Adipocyte (in vitro differentiated cells): ENCODE results near the gene CCDC88B.

ENCODE experiments used
- DNase-seq: peaks from one replicate; pipeline ENCODE4 v3.0.0-alpha.2; 2015; ENCODE audit warnings: low read depth
- H3K27me3 ChIP-seq: replicated peaks from 2 replicates; pipeline ENCODE4 v1.7.0; 2013; ENCODE audit warnings: mild to moderate bottlenecking, low read length, moderate library complexity; ENCODE audit not compliant: control insufficient read depth, insufficient read depth
- H3K36me3 ChIP-seq: 2 replicates; pipeline ENCODE4 v1.7.0; 2013; ENCODE audit warnings: low read length, mild to moderate bottlenecking, moderate library complexity; ENCODE audit not compliant: control insufficient read depth, insufficient read depth, severe bottlenecking
- H3K4me1 ChIP-seq: 2 replicates; pipeline ENCODE4 v1.7.0; 2013; ENCODE audit warnings: mild to moderate bottlenecking, low read length, moderate library complexity; ENCODE audit not compliant: control insufficient read depth, insufficient read depth
- H3K4me3 ChIP-seq: 2 replicates; pipeline ENCODE4 v1.7.0; 2013; ENCODE audit warnings: mild to moderate bottlenecking, low read length, moderate library complexity
- H3K9ac ChIP-seq: 2 replicates; pipeline ENCODE4 v1.7.0; 2013; ENCODE audit warnings: mild to moderate bottlenecking, low read length, moderate library complexity
- H3K9me3 ChIP-seq: 2 replicates; pipeline ENCODE4 v1.7.0; 2013; ENCODE audit warnings: mild to moderate bottlenecking, low read length, moderate library complexity; ENCODE audit not compliant: control insufficient read depth

Gene CCDC88B

DNA sequence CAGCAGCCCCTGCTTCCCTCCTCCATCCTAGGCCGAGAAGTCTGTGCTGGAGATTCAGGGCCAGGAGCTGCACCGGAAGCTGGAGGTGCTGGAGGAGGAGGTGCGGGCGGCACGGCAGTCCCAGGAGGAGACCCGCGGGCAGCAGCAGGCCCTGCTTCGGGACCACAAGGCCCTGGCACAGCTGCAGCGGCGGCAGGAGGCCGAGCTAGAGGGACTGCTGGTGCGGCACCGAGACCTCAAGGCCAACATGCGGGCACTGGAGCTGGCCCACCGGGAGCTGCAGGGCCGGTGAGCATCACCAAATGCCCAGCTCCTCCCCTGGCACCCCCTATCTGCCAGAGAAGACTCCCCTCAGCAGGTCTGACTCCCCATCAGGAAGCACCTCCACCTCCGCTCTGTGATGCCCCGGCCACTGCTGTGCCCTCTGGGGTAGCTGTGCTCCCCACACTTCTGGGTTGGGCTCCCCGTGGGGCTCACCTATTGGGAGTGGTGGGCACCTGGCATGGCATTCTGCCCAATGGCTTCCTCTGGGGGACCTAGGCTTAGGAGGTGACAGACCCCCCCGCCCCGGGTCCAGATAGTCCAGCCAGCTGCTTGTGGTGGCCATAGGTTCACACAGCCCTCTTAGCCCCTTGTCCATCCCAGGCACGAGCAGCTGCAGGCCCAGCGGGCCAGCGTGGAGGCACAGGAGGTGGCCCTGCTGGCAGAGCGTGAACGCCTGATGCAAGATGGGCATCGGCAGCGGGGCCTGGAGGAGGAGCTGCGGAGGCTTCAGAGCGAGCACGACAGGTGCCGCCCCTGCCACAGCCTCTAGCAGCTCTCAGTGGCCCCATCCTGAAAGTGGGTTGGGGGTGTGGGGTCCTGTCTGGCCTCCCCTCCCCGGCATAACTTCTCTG, 12.3 kb downstream of the CCDC88B start:
- H3K36me3 ChIP-seq = no peaks in the 10 kb centered on the region
- no peak overlapping the region for H3K9ac ChIP-seq
- H3K9me3 ChIP-seq = no peaks in the 10 kb centered on the region
- no peaks in the 10 kb centered on the region for H3K27me3 ChIP-seq
- peaks cover 7% of the 10 kb centered on the region for H3K4me1 ChIP-seq
- DNase-seq = no peak
- H3K4me3 ChIP-seq = no peak overlapping the region

DNA sequence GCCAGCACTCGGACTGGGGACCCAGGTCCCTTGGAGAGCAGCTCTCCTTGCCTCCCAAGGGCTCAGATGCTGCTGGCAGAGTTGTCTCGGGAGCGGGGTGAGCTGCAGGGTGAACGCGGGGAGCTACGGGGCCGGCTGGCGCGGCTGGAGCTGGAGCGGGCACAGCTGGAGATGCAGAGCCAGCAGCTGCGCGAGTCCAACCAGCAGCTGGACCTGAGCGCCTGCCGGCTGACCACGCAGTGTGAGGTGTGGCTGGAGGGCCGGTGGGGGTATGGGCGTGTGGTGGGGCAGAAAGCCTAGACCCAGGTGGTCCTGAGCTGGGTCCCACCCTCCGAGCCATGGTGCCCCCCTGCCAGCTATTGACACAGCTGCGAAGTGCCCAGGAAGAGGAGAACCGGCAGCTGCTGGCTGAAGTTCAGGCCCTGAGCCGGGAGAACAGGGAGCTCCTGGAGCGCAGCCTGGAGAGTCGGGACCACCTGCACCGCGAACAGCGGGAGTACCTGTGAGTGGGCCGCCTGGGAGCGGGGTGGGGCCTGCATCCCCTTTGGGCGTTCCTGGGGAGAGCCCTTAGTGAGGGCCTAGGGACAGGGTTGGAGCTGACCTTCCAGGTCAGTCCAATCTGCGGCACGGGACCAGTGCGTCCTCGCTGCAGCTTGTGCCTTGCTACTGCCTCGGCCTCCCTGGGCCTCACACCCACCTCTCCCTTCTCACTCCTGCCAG, 13.2 kb downstream of the CCDC88B start:
- Histone ChIP-seq H3K36me3 (no peaks in the 10 kb centered on the region), H3K9me3 (no peaks in the 10 kb centered on the region), H3K4me3 (no peak overlapping the region), H3K9ac (no peak overlapping the region), H3K4me1 (peaks cover 12% of the 10 kb centered on the region), H3K27me3 (no peaks in the 10 kb centered on the region)
- no peak for DNase-seq

DNA sequence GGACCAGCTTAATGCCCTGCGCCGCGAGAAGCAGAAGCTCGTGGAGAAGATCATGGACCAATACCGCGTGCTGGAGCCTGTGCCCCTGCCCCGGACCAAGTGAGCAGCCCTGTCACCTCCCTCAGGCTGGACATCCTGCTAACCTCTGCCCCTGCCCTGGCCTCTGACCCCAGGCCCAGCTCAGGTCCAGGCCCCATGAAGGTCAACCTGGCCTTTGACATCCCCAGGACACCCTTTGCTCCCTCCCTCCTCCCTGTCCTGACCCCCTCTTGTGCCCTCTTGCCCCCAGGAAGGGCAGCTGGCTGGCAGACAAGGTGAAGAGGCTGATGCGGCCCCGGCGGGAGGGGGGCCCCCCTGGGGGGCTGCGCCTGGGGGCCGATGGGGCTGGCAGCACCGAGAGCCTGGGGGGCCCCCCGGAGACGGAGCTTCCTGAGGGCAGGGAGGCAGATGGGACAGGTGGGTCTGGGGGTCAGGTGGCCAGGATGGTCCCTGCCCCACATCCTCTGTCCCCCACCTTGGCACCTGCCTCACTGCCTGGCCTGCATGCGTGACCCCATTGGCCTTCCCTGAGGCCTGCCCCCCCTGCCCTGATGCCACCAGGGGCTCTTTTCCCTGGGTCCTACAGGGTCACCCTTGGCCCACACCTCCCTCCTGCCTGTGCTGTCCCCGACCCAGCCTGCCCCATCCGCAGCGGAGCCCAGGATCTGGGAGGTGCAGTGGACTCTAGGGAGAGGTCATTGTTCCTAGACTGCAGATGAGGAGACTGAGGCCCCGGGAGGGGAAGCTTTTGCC, 13.9 kb downstream of the CCDC88B start:
- no peaks in the 10 kb centered on the region for H3K9me3 ChIP-seq
- H3K9ac ChIP-seq = no peak overlapping the region
- H3K4me3 ChIP-seq = no peak overlapping the region
- DNase-seq = no peak
- no peaks in the 10 kb centered on the region for H3K27me3 ChIP-seq
- no peaks in the 10 kb centered on the region for H3K36me3 ChIP-seq
- H3K4me1 ChIP-seq = peaks cover 19% of the 10 kb centered on the region

DNA sequence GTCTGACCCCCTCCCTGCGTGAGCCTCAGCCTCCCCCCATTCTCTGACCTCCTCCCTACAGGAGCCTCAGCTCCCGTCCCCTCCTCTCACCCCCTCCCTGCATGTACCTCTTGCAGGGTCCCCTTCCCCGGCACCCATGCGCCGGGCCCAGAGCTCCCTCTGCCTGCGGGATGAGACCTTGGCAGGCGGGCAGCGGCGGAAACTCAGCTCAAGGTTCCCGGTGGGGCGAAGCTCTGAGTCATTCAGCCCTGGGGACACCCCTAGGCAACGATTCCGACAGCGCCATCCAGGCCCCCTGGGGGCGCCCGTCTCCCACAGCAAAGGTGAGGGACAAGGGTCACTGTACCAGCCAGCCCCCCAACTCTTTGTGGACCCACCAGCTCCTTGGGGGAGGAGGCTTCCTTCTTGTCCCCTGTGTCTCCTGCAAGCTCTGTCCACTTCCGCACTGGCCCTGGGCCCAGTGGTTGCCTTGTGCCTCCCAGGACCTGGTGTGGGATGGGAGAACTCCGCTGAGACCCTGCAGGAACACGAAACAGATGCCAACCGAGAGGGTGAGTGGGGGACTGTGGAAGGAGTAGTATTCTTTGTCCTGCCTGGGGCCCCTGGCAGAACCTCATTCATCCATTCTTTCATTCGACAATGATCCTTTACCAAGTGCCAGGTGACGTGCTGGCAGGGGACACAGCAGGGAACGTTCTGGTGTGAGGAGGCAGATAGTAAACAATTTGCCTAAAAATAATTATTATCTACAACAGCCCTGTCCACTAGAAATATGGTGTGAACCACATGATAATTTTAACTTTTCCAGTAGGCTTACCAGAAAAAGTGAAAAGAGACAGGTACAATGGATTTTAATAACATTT, 15.3 kb downstream of the CCDC88B start:
- Histone ChIP-seq H3K4me3 (peak overlapping the region; percentile 71), H3K4me1 (peaks cover 28% of the 10 kb centered on the region), H3K9ac (peak overlapping the region; percentile 77), H3K27me3 (no peaks in the 10 kb centered on the region), H3K36me3 (no peaks in the 10 kb centered on the region), H3K9me3 (no peaks in the 10 kb centered on the region)
- peak; percentile 87 for DNase-seq

DNA sequence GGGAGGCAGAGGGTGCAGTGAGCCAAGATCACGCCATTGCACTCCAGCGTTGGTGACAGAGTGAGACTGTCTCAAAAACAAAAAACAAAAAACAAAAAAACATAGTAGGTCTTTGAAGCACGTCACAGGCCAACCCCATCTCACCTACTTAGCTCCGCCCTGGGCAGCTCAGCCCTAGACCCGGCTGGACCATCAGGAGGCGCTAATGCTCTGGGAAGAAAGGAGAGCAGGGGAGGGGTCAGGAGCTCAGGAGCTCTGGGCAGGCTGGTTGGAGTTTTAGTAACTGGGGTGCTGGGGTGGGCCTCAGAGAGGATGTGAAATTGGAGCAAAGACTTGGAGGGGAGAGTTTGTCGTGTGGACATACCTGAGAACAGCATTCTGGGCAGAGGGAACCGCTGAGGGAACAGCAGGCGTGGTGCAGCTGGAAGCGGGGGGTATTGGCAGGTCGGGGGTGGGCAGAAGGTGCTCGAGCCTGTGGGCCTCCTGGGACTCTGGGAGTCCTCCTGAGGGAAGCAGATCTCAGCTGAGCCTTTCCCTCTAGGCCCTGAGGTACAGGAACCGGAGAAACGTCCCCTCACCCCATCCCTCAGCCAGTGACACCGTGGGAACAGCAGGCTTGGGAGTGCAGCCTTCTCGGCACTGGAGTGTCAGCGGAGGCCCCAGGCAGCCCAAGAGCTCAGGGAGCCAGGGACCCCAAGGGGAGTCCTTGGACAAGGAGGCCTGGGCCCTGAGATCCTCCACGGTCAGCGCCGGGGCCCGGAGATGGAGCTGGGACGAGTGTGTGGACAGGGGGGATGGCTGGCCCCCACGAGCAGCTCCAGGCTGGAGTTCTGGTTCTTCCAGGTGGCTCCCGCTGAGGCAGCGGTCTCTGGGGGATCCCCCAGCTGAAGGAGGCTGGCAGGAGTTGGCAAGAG, 16.8 kb downstream of the CCDC88B start:
- Histone ChIP-seq H3K27me3 (no peaks in the 10 kb centered on the region), H3K4me1 (peaks cover 37% of the 10 kb centered on the region), H3K9ac (no peak overlapping the region), H3K9me3 (no peaks in the 10 kb centered on the region), H3K4me3 (no peak overlapping the region), H3K36me3 (peaks cover 10% of the 10 kb centered on the region)
- peak; percentile 52 for DNase-seq

DNA sequence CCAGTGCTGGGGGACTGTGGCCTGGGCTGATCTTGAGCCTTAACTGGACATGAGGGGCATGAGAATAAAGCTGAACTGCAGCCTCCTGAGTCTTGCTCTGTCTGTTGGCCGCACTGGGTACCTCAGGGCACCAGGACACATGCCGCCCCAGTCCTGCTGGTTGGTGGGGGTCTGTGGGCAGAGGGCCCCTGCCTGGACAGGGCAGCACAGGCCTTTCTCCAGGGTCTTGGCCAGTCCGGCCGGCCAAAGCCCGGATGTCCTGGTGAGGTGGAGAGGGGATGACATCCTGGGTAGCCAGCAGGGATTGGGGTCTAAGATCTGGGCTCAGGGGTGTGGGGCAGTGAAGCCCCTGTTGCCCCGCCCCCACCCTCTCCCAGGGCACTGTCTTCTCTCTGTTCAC, 17.4 kb downstream of the CCDC88B start:
- Histone ChIP-seq H3K36me3 (peaks cover 17% of the 10 kb centered on the region), H3K9ac (no peak overlapping the region), H3K9me3 (no peaks in the 10 kb centered on the region), H3K4me3 (no peak overlapping the region), H3K27me3 (no peaks in the 10 kb centered on the region), H3K4me1 (peaks cover 37% of the 10 kb centered on the region)
- DNase-seq = no peak

DNA sequence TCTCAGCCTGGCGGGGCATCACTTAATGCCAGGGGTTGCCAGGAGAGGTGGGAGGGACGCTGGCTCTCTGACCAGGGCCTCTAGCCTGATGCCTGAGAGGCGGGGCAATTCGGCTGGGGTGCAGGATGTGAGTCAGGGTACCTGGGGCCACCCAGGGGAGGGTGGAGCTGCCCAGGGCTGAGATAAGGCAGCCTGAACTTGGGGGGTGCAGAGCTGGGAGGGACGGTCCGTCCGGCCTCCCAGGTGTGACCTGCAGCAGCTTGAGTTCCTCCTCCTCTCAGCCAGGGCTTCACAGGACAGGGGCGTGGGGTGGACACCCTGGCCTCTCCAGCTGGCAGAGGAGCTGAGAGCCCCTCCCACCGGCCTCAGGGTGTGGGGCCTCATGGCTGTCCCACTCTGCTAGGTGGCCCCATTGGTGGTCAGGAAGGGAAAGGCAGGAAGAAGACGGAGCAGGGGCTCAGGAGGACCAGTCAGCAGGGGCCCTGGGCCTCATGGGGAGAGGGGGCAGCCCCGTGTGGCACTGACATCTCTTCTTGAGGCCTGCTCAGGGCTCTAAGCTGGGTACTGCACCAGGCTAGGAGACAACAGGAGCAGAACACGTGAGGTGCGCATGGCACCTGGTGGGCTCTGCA, 18.0 kb downstream of the CCDC88B start:
- Histone ChIP-seq H3K27me3 (no peaks in the 10 kb centered on the region), H3K36me3 (peaks cover 23% of the 10 kb centered on the region), H3K4me3 (peak overlapping the region; percentile 97), H3K9me3 (no peaks in the 10 kb centered on the region), H3K4me1 (peaks cover 37% of the 10 kb centered on the region), H3K9ac (peak overlapping the region; percentile 98)
- DNase-seq = peak; percentile 4

DNA sequence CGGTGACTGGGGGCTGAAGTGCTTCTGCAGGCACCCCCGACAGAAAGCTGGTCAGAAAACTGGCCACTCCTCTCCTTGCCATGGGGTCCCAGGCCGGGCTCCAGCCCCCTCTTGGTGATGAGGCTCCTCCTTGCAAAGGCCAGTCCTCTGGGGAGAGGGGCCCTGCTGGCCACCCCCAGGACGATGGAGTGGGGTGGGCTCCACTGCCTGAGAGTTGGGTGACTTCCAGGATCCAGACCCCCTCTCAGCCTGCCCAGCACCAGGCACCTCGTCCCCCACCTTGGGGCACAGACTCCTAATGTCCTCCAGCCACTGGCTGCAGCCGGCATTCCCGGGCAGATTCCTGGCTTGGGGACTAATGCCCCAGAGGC, 18.5 kb downstream of the CCDC88B start:
- H3K27me3 ChIP-seq = no peaks in the 10 kb centered on the region
- peaks cover 37% of the 10 kb centered on the region for H3K4me1 ChIP-seq
- no peak for DNase-seq
- no peaks in the 10 kb centered on the region for H3K9me3 ChIP-seq
- peaks cover 28% of the 10 kb centered on the region for H3K36me3 ChIP-seq
- peak overlapping the region; percentile 98 for H3K9ac ChIP-seq
- H3K4me3 ChIP-seq = peak overlapping the region; percentile 97

DNA sequence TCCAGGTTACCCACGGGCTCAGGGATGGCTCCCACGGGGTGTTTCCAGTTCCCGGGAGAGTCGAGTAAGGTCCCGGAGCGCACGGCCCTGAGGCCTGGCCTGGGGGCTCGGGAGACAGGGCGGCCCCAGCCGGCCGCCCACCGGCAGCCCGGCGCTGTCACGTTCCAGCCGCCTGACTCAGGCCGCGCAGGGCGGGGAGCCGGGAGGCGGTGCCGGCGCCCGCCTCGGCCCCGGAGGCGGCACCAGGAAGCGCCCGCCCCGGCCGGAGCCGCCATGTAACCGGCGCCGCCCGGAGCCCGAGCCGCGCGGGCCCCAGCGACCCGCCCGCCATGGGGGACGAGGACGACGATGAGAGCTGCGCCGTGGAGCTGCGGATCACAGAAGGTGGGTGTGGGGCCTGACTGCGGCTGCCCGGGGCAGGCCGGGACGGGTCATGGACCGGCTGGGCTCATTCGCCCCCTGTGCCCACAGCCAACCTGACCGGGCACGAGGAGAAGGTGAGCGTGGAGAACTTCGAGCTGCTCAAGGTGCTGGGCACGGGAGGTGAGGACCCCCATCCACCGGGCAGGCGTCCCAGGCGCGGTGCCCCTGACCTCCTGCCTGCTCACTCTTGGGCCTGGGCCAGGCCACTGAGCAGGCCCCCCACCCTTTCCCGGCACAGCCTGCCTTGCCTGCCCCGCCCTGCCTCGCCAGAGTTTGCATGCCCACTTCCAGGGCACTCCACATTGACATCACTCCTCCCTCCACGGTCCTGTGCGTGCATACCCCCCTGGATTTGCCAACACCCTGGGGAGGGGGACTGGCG, 19.1 kb downstream of the CCDC88B start, which contains the start of gene RPS6KA4:
RPS6KA4 (plus strand) TSS at position 256 of the 805 bp plus-strand sequence; CDS start at position 330, 74 bp downstream.
- Histone ChIP-seq H3K9me3 (no peaks in the 10 kb centered on the region), H3K36me3 (peaks cover 34% of the 10 kb centered on the region)
- peak; percentile 93 for DNase-seq

More for the DNA sequence above, 19.1 kb downstream of the CCDC88B start, which contains the start of gene RPS6KA4:
- Histone ChIP-seq H3K27me3 (no peaks in the 10 kb centered on the region), H3K4me1 (peaks cover 37% of the 10 kb centered on the region), H3K9ac (peak within 1 kb of the TSS; percentile 98), H3K4me3 (peak within 1 kb of the TSS; percentile 97)
